Neural cell (in vitro differentiated cells): ENCODE results near the gene HIP1R. TPM values are rescaled to one million over a fixed set of nuclear protein-coding genes. Genes with fewer than 3 reads are reported as not detected.

Experiments
- H2AFZ ChIP-seq: fragments of 200-600, 300-800 bp; sonication (generic), shearing (Covaris generic); 2 replicates; pipeline ENCODE4 v1.6.0; 2014; ENCODE audit warnings: low read depth, mild to moderate bottlenecking, antibody characterized with exemption, low read length, moderate library complexity
- H3F3A ChIP-seq: fragments of 200-600 bp; shearing (Covaris generic); 2 replicates; pipeline ENCODE4 v1.6.1; 2016; ENCODE audit warnings: mild to moderate bottlenecking, moderate library complexity, mixed read lengths, antibody characterized with exemption, low read length; ENCODE audit not compliant: insufficient read depth, poor library complexity, severe bottlenecking
- H3K27ac ChIP-seq: fragments of 200-600, 300-800 bp; sonication (generic), shearing (Covaris generic); 2 replicates; pipeline ENCODE4 v1.5.1; 2014; ENCODE audit warnings: mild to moderate bottlenecking, low read length, moderate library complexity
- H3K27me3 ChIP-seq: fragments of 300-800, 200-600 bp; sonication (generic), shearing (Covaris generic); 2 replicates; pipeline ENCODE4 v1.6.0; 2014; ENCODE audit warnings: mild to moderate bottlenecking, low read depth, low read length, moderate library complexity; ENCODE audit not compliant: insufficient read depth
- H3K36me3 ChIP-seq: fragments of 300-800, 200-600 bp; sonication (generic), shearing (Covaris generic); 2 replicates; pipeline ENCODE4 v1.5.1; 2014; ENCODE audit warnings: mild to moderate bottlenecking, antibody characterized with exemption, low read length, moderate library complexity; ENCODE audit not compliant: insufficient read depth
- H3K4me2 ChIP-seq: fragments of 300-800, 200-600 bp; sonication (generic), shearing (Covaris generic); 2 replicates; pipeline ENCODE4 v1.6.0; 2014; ENCODE audit warnings: mild to moderate bottlenecking, low read length
- H3K4me3 ChIP-seq: fragments of 300-800, 200-600 bp; sonication (generic), shearing (Covaris generic); 2 replicates; pipeline ENCODE4 v1.5.1; 2014; ENCODE audit warnings: mild to moderate bottlenecking, low read length, moderate library complexity
- H3K79me2 ChIP-seq: fragments of 200-600 bp; shearing (Covaris generic); replicated peaks from 2 replicates; pipeline ENCODE4 v1.6.0; 2014; ENCODE audit warnings: mild to moderate bottlenecking, low read length, moderate library complexity; ENCODE audit not compliant: insufficient read depth
- H3K9ac ChIP-seq: fragments of 300-800, 200-600 bp; sonication (generic), shearing (Covaris generic); 2 replicates; pipeline ENCODE4 v1.6.1; 2016; ENCODE audit warnings: mild to moderate bottlenecking, low read length, mixed read lengths
- H3K9me2 ChIP-seq: fragments of 200-600 bp; shearing (Covaris generic); 2 replicates; pipeline ENCODE4 v1.6.1; 2016; ENCODE audit warnings: mild to moderate bottlenecking, low read length, mixed read lengths; ENCODE audit not compliant: insufficient read depth
- H3K9me3 ChIP-seq: fragments of 200-600, 300-800 bp; sonication (generic), shearing (Covaris generic); 2 replicates; pipeline ENCODE4 v1.6.1; 2016; ENCODE audit warnings: mild to moderate bottlenecking, mixed run types, low read length, moderate library complexity, mixed read lengths
- H4K20me1 ChIP-seq: fragments of 200-600 bp; shearing (Covaris generic); 2 replicates; pipeline ENCODE4 v1.6.1; 2016; ENCODE audit warnings: mild to moderate bottlenecking, mixed run types; ENCODE audit not compliant: insufficient read depth
- CTCF ChIP-seq: fragments of 450-650 bp; IDR thresholded peaks from 2 replicates; pipeline ENCODE4 v1.5.1; 2014; ENCODE audit warnings: antibody characterized with exemption, mild to moderate bottlenecking, moderate library complexity; ENCODE audit not compliant: poor library complexity, severe bottlenecking
- EP300 ChIP-seq: fragments of 450-650 bp; conservative IDR thresholded peaks from 2 replicates; pipeline ENCODE4 v1.6.1; 2014; ENCODE audit warnings: antibody characterized with exemption, mild to moderate bottlenecking, moderate library complexity; ENCODE audit not compliant: poor library complexity, severe bottlenecking
- EZH2 ChIP-seq: fragments of 200-600, 300-800 bp; shearing (Covaris generic), sonication (generic); IDR thresholded peaks from 2 replicates; pipeline ENCODE4 v1.6.1; 2014; ENCODE audit warnings: antibody characterized with exemption, low read length, borderline replicate concordance, mild to moderate bottlenecking; ENCODE audit not compliant: insufficient read depth, poor library complexity, severe bottlenecking
- MXI1 ChIP-seq: fragments of 450-650 bp; conservative IDR thresholded peaks from 2 replicates; pipeline ENCODE4 v1.6.1; 2014; ENCODE audit warnings: antibody characterized with exemption, mild to moderate bottlenecking; ENCODE audit not compliant: poor library complexity, severe bottlenecking
- POLR2AphosphoS5 ChIP-seq: IDR thresholded peaks from 2 replicates; pipeline ENCODE4 v1.6.1; 2012
- RAD21 ChIP-seq: fragments of 450-650 bp; conservative IDR thresholded peaks from 2 replicates; pipeline ENCODE4 v1.6.1; 2014; ENCODE audit warnings: antibody characterized with exemption, mild to moderate bottlenecking, moderate library complexity
- REST ChIP-seq: IDR thresholded peaks from 2 replicates; pipeline ENCODE4 v1.6.1; 2012; ENCODE audit warnings: borderline replicate concordance
- SMC3 ChIP-seq: fragments of 450-650 bp; conservative IDR thresholded peaks from 2 replicates; pipeline ENCODE4 v1.6.1; 2014; ENCODE audit warnings: antibody characterized with exemption, mild to moderate bottlenecking, moderate library complexity; ENCODE audit not compliant: poor library complexity
- TAF1 ChIP-seq: IDR thresholded peaks from 2 replicates; pipeline ENCODE4 v1.6.1; 2012; ENCODE audit warnings: low read depth
- polyA plus RNA-seq: library from polyadenylated mRNA; depleted of rRNA; stranded (reverse); fragments of >200 nt; gene quantifications from 2 replicates; pipeline ENCODE4 v1.2.3, GENCODE V29; 2014

HIP1R gene
- polyA plus RNA-seq, 1 donor from 2014 or later = 270 TPM

- Histone ChIP-seq H3K79me2 (peaks cover 26% of the 10 kb centered on the region), H3K27ac (no peak overlapping the region), H3K27me3 (no peaks in the 10 kb centered on the region)
These were observed 34.1 kb downstream of the HIP1R start for GRCh38 chr12:122869207-122869973.

GRCh38 chr12:122870163-122870842, 35.0 kb downstream of the HIP1R start:
- Histone ChIP-seq H3K79me2 (peaks cover 32% of the 10 kb centered on the region), H3K36me3 (no peaks in the 10 kb centered on the region), H3K4me3 (no peak overlapping the region), H4K20me1 (no peaks in the 10 kb centered on the region), H2AFZ (no peak overlapping the region), H3K9me2 (no peaks in the 10 kb centered on the region), H3K27me3 (no peaks in the 10 kb centered on the region), H3F3A (peaks cover 12% of the 10 kb centered on the region), H3K9me3 (no peaks in the 10 kb centered on the region), H3K27ac (peak overlapping the region; percentile 97), H3K9ac (no peak overlapping the region), H3K4me2 (no peak overlapping the region)
- no peak for TF ChIP-seq EZH2
- no peak for TF ChIP-seq TAF1
- no peak for TF ChIP-seq EP300
- no peak for TF ChIP-seq MXI1
- no peak for TF ChIP-seq REST
- TF ChIP-seq CTCF = no peak
- no peak for TF ChIP-seq RAD21
- TF ChIP-seq SMC3 = no peak
- no peak for TF ChIP-seq POLR2AphosphoS5

More at GRCh38 chr12:122869207-122869973, 34.1 kb downstream of the HIP1R start:
- H4K20me1 ChIP-seq = no peaks in the 10 kb centered on the region
- H3K9me3 ChIP-seq = no peaks in the 10 kb centered on the region
- no peak overlapping the region for H3K9ac ChIP-seq
- no peaks in the 10 kb centered on the region for H3K9me2 ChIP-seq
- H3K4me2 ChIP-seq = no peak overlapping the region
- H2AFZ ChIP-seq = no peak overlapping the region
- no peak overlapping the region for H3K4me3 ChIP-seq
- H3K36me3 ChIP-seq = no peaks in the 10 kb centered on the region
- peaks cover 12% of the 10 kb centered on the region for H3F3A ChIP-seq
- TF ChIP-seq RAD21 (no peak), POLR2AphosphoS5 (no peak), TAF1 (no peak), CTCF (no peak), EP300 (no peak), MXI1 (no peak)
